Cardiac muscle cell (in vitro differentiated cells and primary cell): ENCODE measurements around the gene ID2. TPM values are rescaled to one million over a fixed set of nuclear protein-coding genes. Genes with fewer than 3 reads are reported as not detected.

Experiments
- DNase-seq, 2 donors: peaks; one replicate each; pipeline versions ENCODE4 v3.0.0 to v3.0.0-alpha.2; 2010 to 2017; ENCODE audit warnings: low read depth in 1 of 2, low spot score in 1 of 2
- H3K27ac ChIP-seq: fragments of 200-600 bp; sonication (generic); 2 replicates; pipeline ENCODE4 v1.5.1; 2016
- H3K27me3 ChIP-seq: fragments of 200-600 bp; sonication (generic); 2 replicates; pipeline ENCODE4 v1.6.0; 2016; ENCODE audit warnings: control low read depth
- H3K36me3 ChIP-seq: fragments of 200-600 bp; sonication (generic); 2 replicates; pipeline ENCODE4 v1.5.1; 2016; ENCODE audit warnings: control low read depth
- H3K4me1 ChIP-seq: fragments of 200-600 bp; sonication (generic); 2 replicates; pipeline ENCODE4 v1.8.1; 2017; ENCODE audit warnings: low read depth, mild to moderate bottlenecking, mixed run types
- H3K4me3 ChIP-seq: fragments of 200-600 bp; sonication (generic); 2 replicates; pipeline ENCODE4 v1.5.1; 2016; ENCODE audit warnings: mild to moderate bottlenecking
- H3K9me3 ChIP-seq: fragments of 200-600 bp; sonication (generic); 2 replicates; pipeline ENCODE4 v1.5.1; 2017; ENCODE audit warnings: low read depth, mild to moderate bottlenecking, control low read depth
- polyA plus RNA-seq: library from polyadenylated mRNA; unstranded; fragments of >200 nt; fragmentation: Nextera tagmentation; extraction: Ambion mirVana; gene quantifications from 2 replicates; pipeline ENCODE4 v1.2.1, GENCODE V29; 2016
- total RNA-seq: library from RNA; depleted of rRNA; stranded (reverse); fragments of >200 nt; gene quantifications from 2 replicates; pipeline ENCODE4 v1.2.3, GENCODE V29; 2016
- TF ChIP-seq, protein P1 (sequence below): IDR thresholded peaks from 2 replicates; pipeline ENCODE4 v1.5.1; 2012; ENCODE audit warnings: low read depth, mild to moderate bottlenecking, low read length

ID2 gene
- total and polyA plus RNA-seq, 2 experiments from 2014 or later, result 409 to 780 TPM

DNA sequence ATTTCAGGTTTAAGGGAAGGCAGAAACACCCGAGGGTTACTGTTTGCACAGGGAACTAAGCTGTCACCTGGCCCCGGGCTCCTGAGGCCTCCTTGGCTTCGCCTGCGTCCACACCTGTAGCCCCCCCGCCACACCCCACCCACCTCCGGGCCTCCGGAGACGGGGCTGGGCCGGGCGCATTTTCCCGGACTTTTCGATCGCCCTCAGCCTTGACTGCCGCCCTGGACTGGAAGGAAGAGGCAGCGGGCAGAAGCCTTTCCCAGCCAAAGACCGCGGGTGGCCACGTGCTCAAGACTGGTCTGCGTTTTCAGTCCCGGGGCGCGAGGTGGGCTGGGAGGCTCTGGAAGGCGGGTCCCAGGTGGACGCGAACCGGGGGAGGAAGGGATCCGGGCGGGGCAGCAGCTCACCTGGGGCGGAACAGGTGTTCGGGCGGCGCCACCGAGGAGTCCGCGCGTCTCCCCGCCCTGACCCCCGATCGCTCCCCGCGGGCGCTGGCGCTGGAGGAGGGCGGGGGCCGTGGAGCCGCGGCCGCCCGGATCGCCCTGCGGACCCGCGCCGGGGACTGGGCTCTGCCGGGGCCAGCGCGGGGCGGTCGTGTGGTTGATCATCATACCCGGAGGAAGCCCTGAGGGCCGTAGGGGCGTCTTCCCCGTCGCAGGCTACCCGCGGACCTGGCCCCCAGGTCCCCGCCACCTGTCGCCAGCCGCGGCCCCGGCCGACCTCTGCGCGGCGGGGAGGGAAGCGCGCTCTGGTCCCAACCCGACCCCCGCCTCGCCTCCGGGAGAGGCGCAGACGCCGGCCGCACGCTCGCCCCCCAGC lies 3.2 kb downstream of the ID2 start:
- H3K27ac ChIP-seq, result peak overlapping the region; percentile 81
- no peaks in the 10 kb centered on the region for H3K36me3 ChIP-seq
- DNase-seq, result peak; percentile 44 to 84
- H3K4me1 ChIP-seq, result peaks cover 8% of the 10 kb centered on the region
- H3K4me3 ChIP-seq, result peak overlapping the region; percentile 78
- no peaks in the 10 kb centered on the region for H3K9me3 ChIP-seq
- TF ChIP-seq, protein P1, sequence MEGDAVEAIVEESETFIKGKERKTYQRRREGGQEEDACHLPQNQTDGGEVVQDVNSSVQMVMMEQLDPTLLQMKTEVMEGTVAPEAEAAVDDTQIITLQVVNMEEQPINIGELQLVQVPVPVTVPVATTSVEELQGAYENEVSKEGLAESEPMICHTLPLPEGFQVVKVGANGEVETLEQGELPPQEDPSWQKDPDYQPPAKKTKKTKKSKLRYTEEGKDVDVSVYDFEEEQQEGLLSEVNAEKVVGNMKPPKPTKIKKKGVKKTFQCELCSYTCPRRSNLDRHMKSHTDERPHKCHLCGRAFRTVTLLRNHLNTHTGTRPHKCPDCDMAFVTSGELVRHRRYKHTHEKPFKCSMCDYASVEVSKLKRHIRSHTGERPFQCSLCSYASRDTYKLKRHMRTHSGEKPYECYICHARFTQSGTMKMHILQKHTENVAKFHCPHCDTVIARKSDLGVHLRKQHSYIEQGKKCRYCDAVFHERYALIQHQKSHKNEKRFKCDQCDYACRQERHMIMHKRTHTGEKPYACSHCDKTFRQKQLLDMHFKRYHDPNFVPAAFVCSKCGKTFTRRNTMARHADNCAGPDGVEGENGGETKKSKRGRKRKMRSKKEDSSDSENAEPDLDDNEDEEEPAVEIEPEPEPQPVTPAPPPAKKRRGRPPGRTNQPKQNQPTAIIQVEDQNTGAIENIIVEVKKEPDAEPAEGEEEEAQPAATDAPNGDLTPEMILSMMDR, result no peak
- H3K27me3 ChIP-seq, result no peaks in the 10 kb centered on the region

DNA sequence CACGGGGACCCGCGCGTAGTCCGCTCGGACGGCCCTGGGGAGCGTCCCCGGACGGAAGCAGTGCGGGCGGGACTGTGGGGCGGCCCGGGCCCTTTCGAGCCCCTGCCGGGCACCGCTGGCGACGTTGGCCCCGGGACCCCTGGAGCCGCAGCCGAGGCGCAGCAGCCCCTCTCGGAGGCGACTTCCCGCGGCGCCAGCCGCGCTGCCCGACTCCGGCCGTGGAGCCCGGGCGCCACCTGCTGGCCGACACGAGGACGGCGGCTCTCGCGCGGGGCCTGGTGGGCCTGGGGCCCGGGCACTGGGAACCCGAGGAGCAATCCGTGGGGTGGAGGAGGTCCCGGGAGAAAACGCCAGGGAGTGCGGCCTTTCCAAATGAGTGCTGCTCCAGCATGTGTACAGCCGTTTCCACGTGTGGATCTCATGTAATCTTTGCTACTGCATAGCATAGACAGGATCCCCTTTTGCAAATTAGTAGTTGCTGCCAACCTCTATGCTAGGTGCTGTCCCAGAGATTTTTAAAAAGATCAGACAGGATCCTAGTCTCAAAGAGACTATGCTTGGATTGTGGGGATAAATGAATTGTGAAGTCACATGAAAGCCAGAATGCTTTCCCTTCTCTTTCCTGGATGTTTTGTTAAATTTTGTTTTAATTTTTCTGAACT lies 4.0 kb downstream of the ID2 start:
- peak overlapping the region; percentile 81 for H3K27ac ChIP-seq
- no peaks in the 10 kb centered on the region for H3K36me3 ChIP-seq
- H3K4me3 ChIP-seq, result peak overlapping the region; percentile 78
- no peaks in the 10 kb centered on the region for H3K27me3 ChIP-seq
- DNase-seq, result peak; percentile 53 to 85
- peaks cover under 1% of the 10 kb centered on the region for H3K4me1 ChIP-seq
- H3K9me3 ChIP-seq, result no peaks in the 10 kb centered on the region
- TF ChIP-seq, protein P1, result peak; percentile 84

DNA sequence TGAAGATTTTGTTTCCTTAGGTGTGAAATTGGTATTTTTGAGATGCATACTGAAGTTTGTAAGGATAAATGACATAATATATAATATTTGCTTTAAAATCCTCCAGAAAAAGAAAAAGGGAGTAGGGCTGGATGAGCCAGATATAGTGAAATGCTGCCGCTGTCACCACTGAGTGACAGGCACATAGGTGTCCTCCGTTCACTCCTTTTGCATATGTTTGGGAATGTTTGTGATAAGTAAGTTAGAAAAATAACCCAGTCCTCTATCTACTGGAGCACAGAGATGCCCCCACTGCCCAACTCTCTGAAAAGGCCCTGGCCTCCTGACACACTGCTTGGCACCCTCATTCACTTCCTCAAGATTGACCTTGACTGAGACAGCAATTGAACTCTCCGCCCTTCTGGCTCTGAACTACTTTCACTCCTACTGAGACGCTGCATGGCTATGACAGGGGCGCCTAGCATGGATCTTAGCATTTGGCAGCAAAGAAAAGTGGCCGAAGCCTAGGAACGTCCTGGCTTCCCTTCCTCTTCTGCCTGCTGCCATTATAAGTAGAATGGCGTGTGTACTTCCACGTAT lies 10.1 kb downstream of the ID2 start:
- H3K27ac ChIP-seq, result no peak overlapping the region
- H3K4me1 ChIP-seq, result no peaks in the 10 kb centered on the region
- H3K36me3 ChIP-seq, result no peaks in the 10 kb centered on the region
- no peak for DNase-seq
- no peaks in the 10 kb centered on the region for H3K27me3 ChIP-seq
- no peak overlapping the region for H3K4me3 ChIP-seq
- H3K9me3 ChIP-seq, result no peaks in the 10 kb centered on the region
- TF ChIP-seq, protein P1, result no peak

DNA sequence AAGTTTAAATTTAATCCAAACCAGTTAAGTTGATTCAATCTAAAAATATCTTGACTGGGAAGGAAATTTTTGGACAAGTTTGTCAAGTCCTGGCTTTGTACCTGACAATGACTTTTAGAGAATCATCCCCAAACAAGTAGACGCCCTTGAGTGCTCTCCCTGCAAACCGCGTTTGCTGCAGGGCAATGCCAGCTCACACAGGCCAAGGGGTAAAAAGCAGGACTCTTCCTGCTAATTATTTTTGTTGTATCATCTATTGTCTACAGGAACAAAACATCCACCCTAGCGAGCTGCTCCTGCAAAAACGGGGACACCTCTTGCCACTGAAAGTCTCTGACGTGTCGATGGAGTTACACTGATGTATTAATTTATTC lies 10.9 kb downstream of the ID2 start:
- Histone ChIP-seq H3K9me3 (no peaks in the 10 kb centered on the region), H3K4me3 (no peak overlapping the region), H3K27ac (no peak overlapping the region), H3K27me3 (no peaks in the 10 kb centered on the region), H3K36me3 (no peaks in the 10 kb centered on the region), H3K4me1 (no peaks in the 10 kb centered on the region)
- no peak for DNase-seq
- TF ChIP-seq, protein P1, result no peak

DNA sequence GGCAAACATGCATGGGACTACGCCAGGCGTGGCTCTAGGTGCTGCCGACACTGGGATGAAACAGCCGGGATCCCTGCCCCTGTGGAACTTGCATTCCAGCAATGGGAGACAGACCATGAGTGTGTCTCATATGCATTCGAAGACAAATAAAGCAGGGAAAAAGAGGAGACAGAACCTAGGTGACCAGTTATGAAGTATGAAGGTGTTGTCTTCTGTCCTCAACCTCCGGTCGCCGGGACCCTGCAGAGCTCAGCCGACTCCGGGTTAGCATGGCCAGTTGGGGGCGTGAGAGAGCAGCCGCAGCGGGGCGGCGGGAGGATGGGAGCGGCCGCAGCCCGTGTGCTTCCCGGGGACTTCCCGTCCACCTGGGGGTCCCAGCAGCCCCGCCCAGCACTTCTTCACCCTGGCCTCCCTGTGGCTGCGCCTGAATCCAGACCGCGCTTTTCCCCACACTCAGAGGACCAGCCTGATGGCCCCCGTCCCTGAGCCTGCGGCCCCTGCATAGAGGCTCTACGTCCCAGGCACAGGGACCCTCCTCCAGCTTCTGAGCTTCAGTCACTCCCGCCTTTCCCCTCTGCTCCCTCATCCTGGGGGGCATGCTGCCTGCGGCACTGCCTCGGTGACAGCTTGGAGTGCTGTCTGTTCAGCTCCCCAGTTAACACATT lies 11.4 kb downstream of the ID2 start:
- H3K4me3 ChIP-seq, result no peak overlapping the region

More for the DNA sequence above, 11.4 kb downstream of the ID2 start:
- Histone ChIP-seq H3K9me3 (no peaks in the 10 kb centered on the region), H3K36me3 (no peaks in the 10 kb centered on the region), H3K27me3 (no peaks in the 10 kb centered on the region), H3K4me1 (no peaks in the 10 kb centered on the region), H3K27ac (no peak overlapping the region)
- TF ChIP-seq, protein P1, result peak; percentile 72
- DNase-seq, result peak in 1 of 2 donors; percentile 54
